HG02938 (cell line): Measurements from ENCODE around the gene WWC1.

Source experiments
- ATAC-seq: cut with Tn5 transposase; IDR thresholded peaks from one replicate; pipeline ENCODE4 v1.9.1; 2021; ENCODE audit warnings: mild to moderate bottlenecking, moderate library complexity; ENCODE audit not compliant: unreplicated experiment

WWC1 gene

GRCh38 chr5:168404365-168404764 is 112.9 kb downstream of the WWC1 start:
- ATAC-seq: no peak

- ATAC-seq: no peak
Measured at GRCh38 chr5:168407211-168407610, 115.8 kb downstream of the WWC1 start.

GRCh38 chr5:168408561-168409305 is 117.3 kb downstream of the WWC1 start:
- ATAC-seq: no peak

DNA sequence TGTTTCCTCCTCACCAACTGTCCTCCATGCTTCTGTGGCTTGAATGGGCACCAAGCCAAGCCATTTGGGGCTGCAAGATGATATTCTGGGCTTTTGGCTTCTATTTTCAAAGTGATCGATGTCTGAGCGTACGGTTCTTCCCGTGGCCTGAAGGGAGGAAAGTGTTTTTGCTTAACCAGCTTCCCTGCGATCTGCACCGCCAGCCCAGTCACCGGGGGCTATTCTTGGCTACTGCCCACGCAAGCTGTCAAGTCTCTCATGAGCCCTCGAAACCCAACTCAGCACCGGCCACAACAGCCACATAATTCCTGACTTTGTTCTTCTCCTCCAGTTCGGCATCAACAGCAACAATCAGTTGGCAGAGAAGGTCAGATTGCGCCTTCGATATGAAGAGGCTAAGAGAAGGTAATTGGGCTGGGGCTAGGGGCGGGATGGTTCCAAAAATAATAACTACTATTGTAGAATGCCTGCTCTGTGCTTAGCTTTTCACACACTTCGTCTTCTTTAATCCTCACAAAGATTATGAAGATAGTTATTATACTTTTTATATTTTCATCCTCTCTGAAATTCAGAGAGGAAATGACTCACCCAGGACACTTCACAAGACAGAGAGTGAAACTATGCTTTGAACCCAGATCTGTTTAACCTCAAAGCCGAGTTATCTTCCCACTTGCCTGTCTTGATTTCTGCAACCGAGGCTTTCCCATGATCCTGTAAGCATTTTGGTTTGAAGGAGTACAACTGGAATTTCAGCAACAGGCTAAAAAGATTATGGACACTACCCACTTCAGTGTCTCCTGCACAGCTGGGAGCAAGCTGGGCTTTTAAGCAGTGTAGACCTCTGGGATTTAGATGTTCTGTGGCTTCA is 118.4 kb downstream of the WWC1 start:
- no peak for ATAC-seq

GRCh38 chr5:168411871-168412270 is 120.4 kb downstream of the WWC1 start:
- ATAC-seq: no peak

GRCh38 chr5:168413062-168413461 is 121.6 kb downstream of the WWC1 start:
- ATAC-seq: no peak

- ATAC-seq: no peak
Measured at GRCh38 chr5:168413596-168413995, 122.2 kb downstream of the WWC1 start.

DNA sequence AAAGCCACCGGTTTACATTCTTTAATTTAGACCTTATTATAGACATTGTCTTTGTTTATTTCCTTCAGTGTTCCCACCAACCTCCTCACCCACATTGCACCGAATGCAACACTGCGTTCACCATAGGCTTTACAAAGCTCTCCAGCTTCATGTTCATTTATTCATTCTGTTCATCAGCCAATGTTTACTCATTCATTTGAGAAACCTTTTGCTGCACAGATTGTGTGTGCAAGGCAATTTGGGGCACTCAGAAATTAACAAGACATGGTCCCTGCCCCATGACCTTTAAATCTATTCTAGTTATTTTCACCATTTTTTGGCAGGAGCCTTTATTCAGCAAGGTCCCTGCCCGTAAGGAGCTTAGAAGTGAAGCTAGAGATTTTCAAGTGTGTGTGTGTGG is 124.0 kb downstream of the WWC1 start:
- no peak for ATAC-seq

DNA sequence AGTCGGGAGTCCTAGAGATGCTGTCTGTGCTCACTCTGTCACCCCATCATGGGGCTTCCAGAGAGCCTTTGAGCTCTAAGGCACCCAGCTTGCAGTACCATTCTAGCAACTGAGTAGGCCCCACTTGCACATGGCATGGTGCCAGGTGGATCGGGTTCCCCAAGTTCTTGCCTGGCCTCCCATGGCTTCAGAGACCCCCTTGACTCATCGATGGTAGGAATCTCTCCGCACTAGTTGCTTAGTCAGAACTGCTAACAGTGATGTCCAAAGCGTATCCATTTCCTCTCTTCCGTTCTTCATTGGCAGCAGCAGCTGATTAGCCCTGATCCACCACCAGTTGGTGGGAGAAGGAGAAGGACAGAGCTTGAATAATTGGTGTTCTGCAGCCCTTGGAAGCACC is 124.5 kb downstream of the WWC1 start:
- ATAC-seq: no peak

DNA sequence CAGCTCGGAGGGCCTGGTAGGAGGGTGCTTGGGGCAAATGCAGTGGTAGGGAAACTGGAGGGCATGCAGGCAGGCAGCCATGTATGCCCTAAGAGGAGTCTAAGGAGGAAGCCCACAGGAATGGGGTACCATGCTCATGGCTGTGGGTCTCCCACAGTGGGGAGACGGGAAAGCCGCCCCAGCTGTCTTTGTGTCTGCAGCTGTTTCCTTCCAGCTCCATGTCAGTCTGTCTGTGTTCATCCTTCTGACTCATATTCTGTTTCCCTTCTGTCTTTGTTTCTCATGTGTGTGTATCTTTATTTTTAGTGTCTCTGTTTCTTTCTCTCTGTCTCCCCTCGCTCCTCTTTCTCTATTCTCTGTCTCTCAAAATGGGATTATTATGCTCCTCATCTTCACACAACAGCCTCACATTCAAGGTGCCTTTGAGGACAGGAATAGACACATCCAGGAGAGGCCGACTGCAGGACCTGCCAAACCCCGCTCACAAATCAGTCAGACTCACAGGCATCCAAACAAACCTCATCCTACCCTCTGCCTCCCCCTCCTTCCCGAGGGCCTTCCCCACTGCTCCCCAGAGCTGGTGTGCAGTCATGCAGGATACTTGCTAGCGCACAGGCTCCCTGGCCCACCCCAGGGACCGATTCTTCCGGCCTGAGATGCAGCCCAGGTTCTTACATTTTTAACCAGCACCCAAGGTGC is 126.4 kb downstream of the WWC1 start:
- ATAC-seq: no peak

DNA sequence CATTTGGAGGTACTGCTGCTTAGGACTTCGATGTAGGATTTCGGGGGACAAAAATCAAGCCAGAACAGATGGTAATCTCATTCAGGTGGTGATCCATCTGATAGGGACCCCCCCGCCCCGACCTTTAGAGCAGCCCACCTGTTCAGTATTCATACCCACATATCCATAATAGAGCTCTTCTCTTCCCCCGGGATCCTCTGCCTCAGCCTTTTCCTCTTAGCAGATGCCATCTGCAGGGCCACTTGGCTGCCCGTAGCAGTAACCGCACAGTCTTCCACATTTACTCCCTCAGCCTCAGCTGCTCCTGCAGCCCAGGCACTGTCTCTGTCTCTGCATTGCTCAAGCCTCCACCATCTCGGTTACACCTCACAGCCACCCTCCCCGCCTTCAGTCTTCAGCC is 129.0 kb downstream of the WWC1 start:
- no peak for ATAC-seq

- ATAC-seq: no peak
Measured at GRCh38 chr5:168422431-168422830, 131.0 kb downstream of the WWC1 start.

DNA sequence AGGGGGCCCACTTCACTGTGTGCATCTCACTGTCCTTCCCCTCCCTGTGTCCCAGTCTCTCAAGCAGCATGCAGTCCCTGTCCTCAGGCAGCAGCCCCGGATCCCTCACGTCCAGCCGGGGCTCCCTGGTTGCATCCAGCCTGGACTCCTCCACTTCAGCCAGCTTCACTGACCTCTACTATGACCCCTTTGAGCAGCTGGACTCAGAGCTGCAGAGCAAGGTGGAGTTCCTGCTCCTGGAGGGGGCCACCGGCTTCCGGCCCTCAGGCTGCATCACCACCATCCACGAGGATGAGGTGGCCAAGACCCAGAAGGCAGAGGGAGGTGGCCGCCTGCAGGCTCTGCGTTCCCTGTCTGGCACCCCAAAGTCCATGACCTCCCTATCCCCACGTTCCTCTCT is 132.0 kb downstream of the WWC1 start:
- no peak for ATAC-seq

- ATAC-seq: no peak
Measured at GRCh38 chr5:168423971-168424370, 132.5 kb downstream of the WWC1 start.

- ATAC-seq: no peak
Measured at GRCh38 chr5:168424594-168425323, 133.3 kb downstream of the WWC1 start.

DNA sequence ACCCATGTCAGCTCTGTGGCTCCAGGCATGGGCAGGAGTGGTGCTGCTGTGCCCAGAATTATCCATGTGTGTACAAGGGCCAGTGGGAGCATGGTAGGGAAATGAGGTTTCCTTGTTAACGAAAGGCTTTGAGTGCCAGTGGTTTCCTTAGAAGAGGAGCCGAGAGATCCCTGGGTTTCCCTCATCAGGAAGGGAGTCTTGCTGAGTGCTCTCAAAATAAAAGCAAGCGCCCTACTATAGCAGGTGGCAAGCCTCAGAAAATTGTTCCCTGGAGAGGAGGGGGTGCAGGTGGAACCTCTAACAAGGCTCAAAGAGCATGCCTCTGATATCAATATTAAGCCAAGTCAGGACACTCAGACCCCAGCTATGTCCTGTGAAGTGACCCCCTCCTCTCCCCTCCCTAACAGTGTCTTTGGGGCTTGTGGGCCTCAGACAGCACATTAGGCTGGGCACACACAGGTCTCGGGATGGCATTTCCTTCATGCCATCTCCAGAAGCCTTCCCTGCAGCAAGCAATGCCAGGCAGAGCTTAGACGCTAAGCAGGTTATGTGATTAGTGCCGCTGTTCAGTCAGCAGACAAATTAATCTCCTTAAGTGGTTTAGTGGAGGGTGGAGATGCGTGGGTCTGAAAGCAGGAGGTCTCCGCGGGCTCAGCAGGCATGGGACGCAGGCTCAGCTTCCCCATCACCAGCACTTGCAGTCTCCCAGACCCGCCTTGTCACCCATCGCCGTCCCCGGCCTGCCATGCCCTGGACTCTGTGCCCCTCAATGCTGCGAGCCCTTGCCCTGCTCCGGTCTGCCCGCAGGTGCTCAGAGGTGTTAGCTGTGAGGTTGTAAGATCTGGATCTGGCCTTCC is 134.8 kb downstream of the WWC1 start:
- ATAC-seq: no peak

- no peak for ATAC-seq
Measured at GRCh38 chr5:168426864-168427172, 135.4 kb downstream of the WWC1 start.

- ATAC-seq: no peak
Measured at GRCh38 chr5:168427224-168427623, 135.8 kb downstream of the WWC1 start.

DNA sequence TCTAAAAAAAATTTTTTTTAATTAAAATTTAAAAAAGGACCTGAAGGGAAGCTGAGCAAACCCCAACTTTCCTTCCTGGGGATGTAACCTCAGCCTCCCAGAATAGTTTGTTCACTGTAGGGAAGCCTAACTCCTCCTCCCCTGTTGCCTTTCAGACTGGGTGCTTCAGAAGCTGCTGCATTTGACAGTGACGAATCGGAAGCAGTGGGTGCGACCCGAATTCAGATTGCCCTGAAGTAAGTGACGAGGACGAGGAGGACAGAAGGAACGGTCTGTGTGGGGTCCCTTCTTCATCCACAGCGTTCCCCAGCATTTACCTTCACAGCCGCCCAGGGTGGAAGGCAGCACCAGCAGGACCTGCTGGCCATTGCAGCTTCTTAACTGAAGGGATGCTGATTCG is 137.1 kb downstream of the WWC1 start:
- ATAC-seq: no peak

DNA sequence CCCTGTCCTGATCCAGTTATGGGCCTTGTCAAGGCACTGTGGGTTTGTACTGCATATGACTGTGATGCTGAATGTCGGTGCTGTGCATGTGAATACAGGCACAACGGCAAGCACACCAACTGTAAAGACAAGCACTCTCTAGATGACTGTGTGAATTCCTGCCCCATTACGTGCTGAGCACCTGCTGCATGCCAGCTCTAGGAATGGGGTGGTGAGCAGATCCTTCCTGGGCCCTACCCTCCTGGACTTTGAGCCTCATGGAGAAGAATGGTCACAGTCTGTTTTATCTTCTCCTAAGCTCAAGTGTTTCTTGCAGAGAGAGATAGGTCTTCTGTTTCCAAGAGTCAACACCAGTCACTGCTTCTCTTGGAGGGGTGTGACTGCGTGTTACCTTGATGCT is 138.9 kb downstream of the WWC1 start:
- no peak for ATAC-seq
